PC-9 (cell line): ENCODE results near the gene GCK.

ENCODE experiments used
- CTCF ChIP-seq: fragments of 200-600 bp; sonication (generic); conservative IDR thresholded peaks from 2 replicates; pipeline ENCODE4 v1.6.1; 2017; ENCODE audit warnings: mixed run types, antibody characterized with exemption, mild to moderate bottlenecking, moderate library complexity
- EZH2 ChIP-seq: fragments of 200-600 bp; sonication (generic); IDR thresholded peaks from 2 replicates; pipeline ENCODE4 v1.8.0; 2017; ENCODE audit warnings: antibody characterized with exemption, low read depth

GRCh38 chr7:44191171-44191570, 1.9 kb upstream of the GCK start:
- TF ChIP-seq CTCF (no peak), EZH2 (no peak)
